Measurements from ENCODE around the gene AGAP2.
"Not testable (repeated sequence)": the region's sequence is repeated elsewhere in the genome, so short reads cannot be mapped to it uniquely, and the experiment has no call there.

AGAP2 gene

GRCh38 chr12:57720606-57721595 lies 17.6 kb downstream of the AGAP2 start:
- no peak for DNase-seq

DNA sequence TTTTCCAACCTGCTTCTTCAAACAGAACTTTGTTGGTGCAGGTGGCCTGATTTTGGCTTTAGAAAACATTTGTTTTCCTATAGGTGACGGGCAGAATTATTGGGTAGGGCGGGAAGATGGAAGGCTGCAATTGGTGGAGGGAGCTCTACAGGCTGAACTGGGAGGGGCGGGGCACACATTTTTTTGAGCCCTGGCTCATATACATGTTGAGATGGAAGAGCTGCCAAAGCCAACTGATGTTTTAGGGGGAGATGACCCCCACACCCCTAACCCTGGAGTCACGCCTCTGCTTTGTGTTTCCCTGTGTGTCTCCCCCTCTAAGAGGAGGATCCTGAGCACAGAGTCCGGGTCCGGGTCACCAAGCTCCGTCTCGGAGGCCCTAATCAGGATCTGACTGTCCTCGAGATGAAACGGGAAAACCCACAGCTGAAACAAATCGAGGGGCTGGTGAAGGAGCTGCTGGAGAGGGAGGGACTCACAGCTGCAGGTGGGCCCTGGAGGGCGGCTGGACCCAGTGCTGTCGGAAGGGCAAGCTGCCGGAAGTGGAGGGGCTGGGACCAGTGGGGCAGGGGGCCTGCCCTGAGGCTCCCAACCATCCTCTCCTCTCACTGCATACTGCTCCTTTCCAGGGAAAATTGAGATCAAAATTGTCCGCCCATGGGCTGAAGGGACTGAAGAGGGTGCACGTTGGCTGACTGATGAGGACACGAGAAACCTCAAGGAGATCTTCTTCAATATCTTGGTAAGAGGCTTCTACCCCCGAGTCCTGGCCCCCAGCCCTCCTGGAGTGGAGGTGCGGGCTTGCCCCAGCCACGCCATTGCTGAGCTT lies 18.6 kb downstream of the AGAP2 start:
- DNase-seq = no peak

- no peak for DNase-seq
These were observed 19.7 kb downstream of the AGAP2 start for GRCh38 chr12:57718641-57719528.

DNA sequence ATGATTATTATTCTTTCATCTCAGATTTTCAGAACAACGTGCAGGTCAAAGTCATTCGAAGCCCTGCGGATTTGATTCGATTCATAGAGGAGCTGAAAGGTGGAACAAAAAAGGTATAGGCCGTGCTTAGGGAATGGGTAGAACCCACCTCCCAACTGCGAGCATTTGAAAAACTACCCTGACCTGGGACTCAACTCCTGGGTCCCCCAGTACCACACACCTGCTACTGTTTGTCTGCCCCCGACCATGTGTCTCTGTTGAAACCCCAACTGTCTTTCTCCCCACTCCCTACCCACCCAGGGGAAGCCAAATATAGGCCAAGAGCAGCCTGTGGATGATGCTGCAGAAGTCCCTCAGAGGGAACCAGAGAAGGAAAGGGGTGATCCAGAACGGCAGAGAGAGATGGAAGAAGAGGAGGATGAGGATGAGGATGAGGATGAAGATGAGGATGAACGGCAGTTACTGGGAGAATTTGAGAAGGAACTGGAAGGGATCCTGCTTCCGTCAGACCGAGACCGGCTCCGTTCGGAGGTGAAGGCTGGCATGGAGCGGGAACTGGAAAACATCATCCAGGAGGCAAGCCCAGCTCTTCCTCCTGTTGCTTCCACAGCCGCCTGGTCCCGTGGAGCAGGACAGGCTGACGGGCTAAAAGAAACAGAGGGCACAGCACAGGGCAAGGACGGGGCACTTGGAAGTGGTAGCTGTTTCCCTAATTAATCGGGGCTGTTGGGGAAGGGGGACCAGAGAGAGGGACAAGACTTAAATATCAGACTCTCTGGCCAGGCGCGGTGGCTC lies 20.5 kb downstream of the AGAP2 start:
- DNase-seq = no peak

DNA sequence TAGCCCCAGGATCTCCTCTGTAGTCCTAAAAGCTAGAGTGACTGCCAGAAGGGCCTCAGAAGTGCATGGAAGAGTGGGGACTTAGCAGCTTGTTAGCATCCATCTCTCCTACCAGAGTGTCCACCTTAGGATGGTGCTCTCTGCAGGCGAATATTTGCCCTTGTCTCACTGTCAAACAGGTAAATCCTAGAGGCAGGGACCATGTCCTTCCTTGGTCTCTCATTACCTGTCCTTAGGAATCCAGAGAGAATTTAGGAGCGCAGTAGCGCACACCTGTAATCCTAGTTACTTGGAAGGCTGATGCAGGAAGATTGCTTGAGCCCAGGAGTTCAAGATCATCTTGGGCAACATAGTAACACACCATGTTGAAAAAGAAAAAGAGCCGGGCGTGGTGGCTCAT lies 21.4 kb downstream of the AGAP2 start:
- no peak for DNase-seq

DNA sequence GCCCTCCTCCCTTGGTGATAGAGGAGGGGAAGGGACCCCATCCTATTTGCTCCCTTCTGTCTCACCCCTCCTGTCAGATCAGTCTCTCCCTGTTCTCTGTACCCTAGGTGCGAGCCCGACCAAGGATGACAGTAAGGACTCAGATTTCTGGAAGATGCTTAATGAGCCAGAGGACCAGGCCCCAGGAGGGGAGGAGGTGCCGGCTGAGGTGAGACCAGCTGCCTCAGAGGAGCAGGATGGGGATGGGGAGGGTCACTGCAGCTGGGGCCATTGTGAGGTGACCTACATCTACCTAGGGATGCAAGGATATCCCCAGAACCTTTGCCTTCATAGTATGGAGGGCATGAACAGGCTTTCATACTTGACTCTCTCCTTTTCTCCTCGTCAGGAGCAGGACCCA lies 22.2 kb downstream of the AGAP2 start:
- no peak for DNase-seq

- no peak for DNase-seq
These were observed 22.8 kb downstream of the AGAP2 start for GRCh38 chr12:57715786-57716185.

DNA sequence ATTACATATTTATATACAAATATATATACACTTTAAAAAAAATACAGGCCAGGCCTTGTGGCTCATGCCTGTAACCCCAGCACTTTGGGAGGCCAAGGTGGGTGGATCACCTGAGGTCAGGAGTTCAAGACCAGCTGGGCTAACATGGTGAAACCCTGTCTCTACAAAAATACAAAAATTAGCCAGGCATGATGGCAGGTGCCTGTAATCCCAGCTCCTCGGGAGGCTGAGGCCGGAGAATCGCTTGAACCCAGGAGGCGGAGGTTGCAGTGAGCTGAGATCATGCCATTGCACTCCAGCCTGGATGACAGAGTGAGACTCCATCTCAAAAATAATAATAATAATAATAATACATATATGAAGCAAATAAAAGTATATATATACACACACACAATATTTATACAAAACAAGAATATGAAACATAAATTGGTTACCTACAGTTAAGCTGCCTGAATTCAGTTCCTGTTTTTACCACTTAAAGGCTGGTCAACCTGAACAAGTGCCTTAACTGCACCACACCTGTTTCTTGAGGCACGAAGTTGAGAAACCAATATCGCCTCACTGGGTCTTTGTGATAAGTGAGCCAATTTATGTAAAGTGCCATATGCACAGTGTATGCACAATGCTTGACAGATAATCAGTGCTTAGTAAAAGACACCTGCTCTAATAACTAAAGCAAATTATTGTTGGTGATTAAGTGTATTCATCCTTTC lies 23.4 kb downstream of the AGAP2 start:
- not testable (repeated sequence) for DNase-seq

DNA sequence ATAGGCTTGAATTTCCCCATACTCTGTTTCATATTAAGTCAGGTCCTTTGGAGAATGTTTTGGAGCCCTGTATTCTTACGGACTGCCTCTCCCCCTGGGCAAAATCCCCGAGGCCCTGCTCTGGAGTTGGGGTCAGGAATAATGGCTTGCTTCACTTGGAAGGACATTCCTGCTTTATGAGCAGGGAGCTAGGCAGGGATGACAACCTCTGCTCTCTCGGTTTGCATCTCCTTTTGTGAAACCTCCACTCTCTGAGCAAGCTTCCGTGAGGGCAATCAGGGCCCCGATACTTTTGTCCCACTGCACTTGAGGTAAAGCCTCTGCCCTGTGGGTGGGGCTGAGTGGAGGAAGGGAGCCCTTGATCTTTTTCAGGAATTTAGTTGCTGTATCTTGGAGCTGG lies 25.3 kb downstream of the AGAP2 start:
- no peak for DNase-seq

GRCh38 chr12:57712701-57713100 lies 25.8 kb downstream of the AGAP2 start:
- DNase-seq = no peak

DNA sequence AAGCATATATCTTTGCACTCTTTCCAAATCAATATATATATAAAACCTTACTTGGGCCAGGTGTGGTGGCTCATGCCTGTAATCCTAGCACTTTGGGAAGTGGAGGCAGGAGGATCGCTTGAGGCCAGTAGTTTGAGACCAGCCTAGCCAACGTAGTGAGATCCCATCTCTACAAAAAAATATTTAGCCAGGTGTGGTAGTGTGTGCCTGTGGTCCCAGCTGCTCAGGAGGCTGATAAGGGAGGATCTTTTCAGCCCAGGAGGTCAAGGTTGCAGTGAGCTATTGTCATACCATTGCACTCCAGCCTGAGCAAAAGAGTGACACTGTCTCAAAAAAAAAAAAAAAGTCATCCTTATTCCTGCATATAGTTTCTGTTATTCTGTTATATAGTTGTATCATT lies 30.2 kb downstream of the AGAP2 start:
- DNase-seq = no peak

- DNase-seq = no peak
These were observed 31.3 kb downstream of the AGAP2 start for GRCh38 chr12:57707250-57707649.

GRCh38 chr12:57700317-57700716 lies 38.2 kb downstream of the AGAP2 start:
- no peak for DNase-seq

DNA sequence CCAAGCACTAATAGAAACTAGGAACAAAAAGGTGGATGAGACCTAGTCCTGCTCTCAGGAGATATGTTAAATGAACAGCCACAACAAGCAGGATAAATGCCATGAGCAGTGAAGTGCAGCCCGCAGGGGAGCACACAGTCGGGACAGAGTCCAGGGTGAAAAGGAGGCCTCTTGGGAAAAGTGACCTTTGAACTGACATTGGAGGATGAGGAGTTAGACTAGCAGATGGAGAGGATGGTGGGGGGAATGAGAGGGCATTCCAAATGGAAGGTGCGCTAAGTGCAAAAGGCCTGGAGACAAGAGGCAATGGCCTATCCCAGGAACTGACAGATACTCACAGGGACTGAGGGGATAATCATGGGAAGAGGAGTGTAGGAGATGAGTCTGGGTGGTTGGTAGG lies 40.1 kb downstream of the AGAP2 start:
- DNase-seq = no peak

GRCh38 chr12:57697076-57697475 lies 41.5 kb downstream of the AGAP2 start:
- DNase-seq = no peak

- no peak for DNase-seq
These were observed 42.6 kb downstream of the AGAP2 start for GRCh38 chr12:57695770-57696432.

DNA sequence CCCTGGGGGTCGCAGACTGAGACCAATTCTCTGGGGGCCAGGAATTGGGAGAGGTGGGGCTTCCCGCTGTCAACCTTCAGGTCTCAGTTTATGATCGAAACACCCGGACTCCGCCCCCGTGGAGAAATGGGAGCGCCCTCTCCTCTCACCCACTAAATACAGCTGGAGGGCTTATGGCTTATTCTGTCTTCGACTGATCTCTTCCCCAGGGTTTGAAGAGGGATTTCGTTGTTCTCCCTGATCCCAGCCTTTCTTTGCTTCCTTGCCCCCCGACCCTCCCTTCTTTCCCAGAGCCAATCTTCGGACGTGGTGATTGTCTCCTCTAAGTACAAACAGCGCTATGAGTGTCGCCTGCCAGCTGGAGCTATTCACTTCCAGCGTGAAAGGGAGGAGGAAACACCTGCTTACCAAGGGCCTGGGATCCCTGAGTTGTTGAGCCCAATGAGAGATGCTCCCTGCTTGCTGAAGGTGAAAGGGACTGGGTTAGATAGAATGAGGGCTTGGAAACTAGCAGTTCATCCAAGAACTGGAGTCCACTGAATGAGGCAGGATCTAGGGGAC lies 44.0 kb downstream of the AGAP2 start:
- no peak for DNase-seq

- DNase-seq = peak; percentile 98
These were observed 44.7 kb downstream of the AGAP2 start, which contains the start of gene OS9 for GRCh38 chr12:57693659-57694458. Gene OS9 (plus strand): TSS chr12:57694132. CDS start chr12:57694162, 30 bp downstream.

GRCh38 chr12:57693317-57693658 lies 45.3 kb downstream of the AGAP2 start:
- no peak for DNase-seq
